Vagina (tissue), 2 donors: Measurements from ENCODE around the gene ZNF407. TPM values are rescaled to one million over a fixed set of nuclear protein-coding genes. Genes with fewer than 3 reads are reported as not detected.

ENCODE experiments used
- DNase-seq, 2 donors: peaks; one replicate each; pipeline ENCODE4 v3.0.0-alpha.2; 2017; ENCODE audit errors: extremely low spot score in 2 of 2
- H3K27ac ChIP-seq: fragments of 200-600 bp; sonication (generic); one replicate; pipeline ENCODE4 v1.5.1; 2019
- H3K27me3 ChIP-seq: fragments of 200-600 bp; sonication (generic); one replicate; pipeline ENCODE4 v1.5.1; 2019
- H3K36me3 ChIP-seq, 2 donors: fragments of 200-600 bp; sonication (generic); one replicate each; pipeline ENCODE4 v1.5.1; 2017 to 2019
- H3K4me1 ChIP-seq: fragments of 200-600 bp; sonication (generic); one replicate; pipeline ENCODE4 v1.5.1; 2019
- H3K4me3 ChIP-seq, 2 donors: fragments of 200-600 bp; sonication (generic); 1 replicate in 1 of 2; 2 replicates in 1 of 2; pipeline ENCODE4 v1.5.1; 2016 to 2019
- H3K9me3 ChIP-seq: fragments of 200-600 bp; sonication (generic); one replicate; pipeline ENCODE4 v1.5.1; 2019
- POLR2A ChIP-seq, 2 donors: fragments of 450-650 bp; IDR thresholded peaks; one replicate each; pipeline ENCODE4 v1.6.1; 2017; ENCODE audit warnings: antibody characterized with exemption in 2 of 2, mild to moderate bottlenecking in 2 of 2, moderate library complexity in 2 of 2
- POLR2AphosphoS5 ChIP-seq, 2 donors: sonication (generic); formaldehyde crosslinking; IDR thresholded peaks; one replicate each; pipeline ENCODE4 v1.9.0; 2017; ENCODE audit warnings: antibody characterized with exemption in 2 of 2, mild to moderate bottlenecking in 2 of 2, low read depth in 1 of 2; ENCODE audit not compliant: insufficient read depth in 1 of 2
- intact Hi-C: fragments of 100-400 bp; cut with DNase I; formaldehyde crosslinking; loops from one replicate; pipeline ENCODE4 v1.15.1; 2023
- total RNA-seq: library from RNA; depleted of rRNA; stranded (reverse); fragments of >200 nt; gene quantifications from one replicate; pipeline ENCODE4 v1.2.3, GENCODE V29; 2016
- TF ChIP-seq, protein P1 (sequence below), 3 experiments: fragments of 450-650 bp in 2 of 3; fragments of 200-600 bp in 1 of 3; sonication (generic) in 1 of 3; IDR thresholded peaks; one replicate each; pipeline ENCODE4 v1.5.1; 2017 to 2019; ENCODE audit warnings: antibody characterized with exemption in 3 of 3, mild to moderate bottlenecking in 2 of 3, moderate library complexity in 2 of 3

ZNF407 gene
- total RNA-seq, 1 donor from 2014 or later: 15.5 TPM

GRCh38 chr18:74632856-74633255, 35.2 kb downstream of the ZNF407 start:
- Histone ChIP-seq H3K4me1 (no peaks in the 10 kb centered on the region), H3K4me3 (no peak overlapping the region), H3K36me3 (peaks cover 0 to 10% of the 10 kb centered on the region in 2 donors), H3K9me3 (no peaks in the 10 kb centered on the region), H3K27me3 (no peaks in the 10 kb centered on the region), H3K27ac (no peak overlapping the region)
- DNase-seq: no peak
- no peak for TF ChIP-seq POLR2A (IDR thresholded peaks at IDR 0.05)
- TF ChIP-seq POLR2AphosphoS5 (IDR thresholded peaks at IDR 0.05; ENCODE audit: insufficient read depth in 1 of 2, low read depth in 1 of 2): no peak
- TF ChIP-seq, protein P1, sequence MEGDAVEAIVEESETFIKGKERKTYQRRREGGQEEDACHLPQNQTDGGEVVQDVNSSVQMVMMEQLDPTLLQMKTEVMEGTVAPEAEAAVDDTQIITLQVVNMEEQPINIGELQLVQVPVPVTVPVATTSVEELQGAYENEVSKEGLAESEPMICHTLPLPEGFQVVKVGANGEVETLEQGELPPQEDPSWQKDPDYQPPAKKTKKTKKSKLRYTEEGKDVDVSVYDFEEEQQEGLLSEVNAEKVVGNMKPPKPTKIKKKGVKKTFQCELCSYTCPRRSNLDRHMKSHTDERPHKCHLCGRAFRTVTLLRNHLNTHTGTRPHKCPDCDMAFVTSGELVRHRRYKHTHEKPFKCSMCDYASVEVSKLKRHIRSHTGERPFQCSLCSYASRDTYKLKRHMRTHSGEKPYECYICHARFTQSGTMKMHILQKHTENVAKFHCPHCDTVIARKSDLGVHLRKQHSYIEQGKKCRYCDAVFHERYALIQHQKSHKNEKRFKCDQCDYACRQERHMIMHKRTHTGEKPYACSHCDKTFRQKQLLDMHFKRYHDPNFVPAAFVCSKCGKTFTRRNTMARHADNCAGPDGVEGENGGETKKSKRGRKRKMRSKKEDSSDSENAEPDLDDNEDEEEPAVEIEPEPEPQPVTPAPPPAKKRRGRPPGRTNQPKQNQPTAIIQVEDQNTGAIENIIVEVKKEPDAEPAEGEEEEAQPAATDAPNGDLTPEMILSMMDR (IDR thresholded peaks at IDR 0.05): no peak
- intact Hi-C loops: no loop called here

DNA sequence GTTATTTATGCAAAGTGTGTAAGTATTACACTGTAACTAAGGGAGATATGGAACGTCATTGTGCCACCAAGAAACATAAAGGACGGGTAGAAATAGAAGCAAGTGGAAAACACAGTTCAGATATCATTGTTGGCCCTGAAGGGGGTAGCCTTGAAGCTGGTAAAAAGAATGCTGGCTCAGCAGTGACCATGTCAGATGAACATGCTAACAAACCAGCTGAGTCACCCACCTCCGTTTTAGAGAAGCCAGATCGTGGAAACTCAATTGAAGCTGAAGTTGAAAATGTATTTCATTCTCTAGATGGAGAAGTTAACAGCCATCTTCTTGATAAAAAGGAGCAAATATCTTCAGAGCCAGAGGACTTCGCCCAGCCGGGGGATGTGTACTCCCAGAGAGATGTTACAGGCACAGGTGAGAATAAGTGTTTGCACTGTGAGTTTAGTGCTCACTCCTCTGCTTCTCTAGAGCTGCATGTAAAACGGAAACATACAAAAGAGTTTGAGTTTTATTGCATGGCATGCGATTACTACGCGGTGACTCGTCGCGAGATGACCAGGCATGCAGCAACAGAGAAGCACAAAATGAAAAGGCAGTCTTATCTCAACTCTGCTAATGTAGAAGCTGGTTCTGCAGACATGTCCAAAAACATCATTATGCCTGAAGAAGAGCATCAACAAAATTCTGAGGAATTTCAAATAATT, 36.1 kb downstream of the ZNF407 start:
- Histone ChIP-seq H3K9me3 (no peaks in the 10 kb centered on the region), H3K36me3 (peaks cover 0 to 10% of the 10 kb centered on the region in 2 donors), H3K27ac (no peak overlapping the region), H3K27me3 (no peaks in the 10 kb centered on the region), H3K4me1 (no peaks in the 10 kb centered on the region), H3K4me3 (no peak overlapping the region)
- no peak for DNase-seq
- TF ChIP-seq, protein P1 (IDR thresholded peaks at IDR 0.05): no peak
- no peak for TF ChIP-seq POLR2AphosphoS5 (IDR thresholded peaks at IDR 0.05; ENCODE audit: insufficient read depth in 1 of 2, low read depth in 1 of 2)
- TF ChIP-seq POLR2A (IDR thresholded peaks at IDR 0.05): no peak
- intact Hi-C loops: no loop called here

GRCh38 chr18:74635224-74635975, 37.7 kb downstream of the ZNF407 start:
- H3K9me3 ChIP-seq: no peaks in the 10 kb centered on the region
- no peak overlapping the region for H3K4me3 ChIP-seq
- no peak for DNase-seq
- H3K36me3 ChIP-seq: peaks cover 0 to 10% of the 10 kb centered on the region in 2 donors
- intact Hi-C loops: no loop called here
- H3K27me3 ChIP-seq: no peaks in the 10 kb centered on the region
- no peak overlapping the region for H3K27ac ChIP-seq
- TF ChIP-seq, protein P1 (IDR thresholded peaks at IDR 0.05): no peak
- TF ChIP-seq POLR2AphosphoS5 (IDR thresholded peaks at IDR 0.05; ENCODE audit: insufficient read depth in 1 of 2, low read depth in 1 of 2) (no peak), POLR2A (IDR thresholded peaks at IDR 0.05) (no peak)
- no peaks in the 10 kb centered on the region for H3K4me1 ChIP-seq

GRCh38 chr18:74637070-74637469, 39.4 kb downstream of the ZNF407 start:
- TF ChIP-seq, protein P1 (IDR thresholded peaks at IDR 0.05): no peak
- TF ChIP-seq POLR2AphosphoS5 (IDR thresholded peaks at IDR 0.05; ENCODE audit: insufficient read depth in 1 of 2, low read depth in 1 of 2) (no peak), POLR2A (IDR thresholded peaks at IDR 0.05) (no peak)
- intact Hi-C loops: no loop called here
- no peak for DNase-seq

DNA sequence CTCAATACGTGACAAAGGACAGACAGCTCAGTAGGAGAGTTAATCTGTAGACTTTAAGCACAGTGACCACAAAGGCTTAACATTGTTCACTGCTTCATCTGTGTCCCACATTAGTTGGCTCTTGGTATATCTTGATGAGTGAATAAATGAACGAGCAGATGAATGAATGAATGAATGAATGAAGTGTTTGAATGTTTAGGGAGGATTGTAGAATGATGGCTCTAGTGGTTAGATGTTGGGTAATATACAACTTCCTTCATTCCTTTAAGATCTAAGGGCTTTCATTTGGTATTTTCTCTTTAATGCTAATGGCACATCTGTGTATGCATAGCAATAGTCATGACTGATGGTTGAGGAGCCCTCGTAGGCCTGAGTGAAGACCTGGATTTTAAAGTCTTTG, 40.5 kb downstream of the ZNF407 start:
- TF ChIP-seq, protein P1 (IDR thresholded peaks at IDR 0.05): no peak
- TF ChIP-seq POLR2AphosphoS5 (IDR thresholded peaks at IDR 0.05; ENCODE audit: insufficient read depth in 1 of 2, low read depth in 1 of 2) (no peak), POLR2A (IDR thresholded peaks at IDR 0.05) (no peak)

More at GRCh38 chr18:74637070-74637469, 39.4 kb downstream of the ZNF407 start:
- Histone ChIP-seq H3K9me3 (no peaks in the 10 kb centered on the region), H3K4me3 (no peak overlapping the region), H3K36me3 (peaks cover 0 to 2% of the 10 kb centered on the region in 2 donors), H3K27ac (no peak overlapping the region), H3K4me1 (no peaks in the 10 kb centered on the region), H3K27me3 (no peaks in the 10 kb centered on the region)

More for the DNA sequence above, 40.5 kb downstream of the ZNF407 start:
- Histone ChIP-seq H3K27me3 (no peaks in the 10 kb centered on the region), H3K9me3 (no peaks in the 10 kb centered on the region), H3K4me3 (no peak overlapping the region), H3K4me1 (no peaks in the 10 kb centered on the region), H3K36me3 (no peaks in the 10 kb centered on the region), H3K27ac (no peak overlapping the region)
- intact Hi-C loops: no loop called here
- no peak for DNase-seq
